Stimulated activated CD4-positive, alpha-beta T cell treated with anti-CD3 and anti-CD28 coated beads, Interleukin-1b, Interleukin-23, amount 100 ng/mL, for 1 hour (primary cell): ENCODE results near the gene CERS6.

ENCODE experiments used
- DNase-seq, 2 donors: peaks; one replicate each; pipeline ENCODE4 v3.0.0-alpha.2; 2020; ENCODE audit warnings: low read depth in 2 of 2

The CERS6 gene

GRCh38 chr2:168697668-168698121, 241.6 kb downstream of the CERS6 start:
- DNase-seq, result no peak

GRCh38 chr2:168698969-168699368, 242.9 kb downstream of the CERS6 start:
- no peak for DNase-seq

DNA sequence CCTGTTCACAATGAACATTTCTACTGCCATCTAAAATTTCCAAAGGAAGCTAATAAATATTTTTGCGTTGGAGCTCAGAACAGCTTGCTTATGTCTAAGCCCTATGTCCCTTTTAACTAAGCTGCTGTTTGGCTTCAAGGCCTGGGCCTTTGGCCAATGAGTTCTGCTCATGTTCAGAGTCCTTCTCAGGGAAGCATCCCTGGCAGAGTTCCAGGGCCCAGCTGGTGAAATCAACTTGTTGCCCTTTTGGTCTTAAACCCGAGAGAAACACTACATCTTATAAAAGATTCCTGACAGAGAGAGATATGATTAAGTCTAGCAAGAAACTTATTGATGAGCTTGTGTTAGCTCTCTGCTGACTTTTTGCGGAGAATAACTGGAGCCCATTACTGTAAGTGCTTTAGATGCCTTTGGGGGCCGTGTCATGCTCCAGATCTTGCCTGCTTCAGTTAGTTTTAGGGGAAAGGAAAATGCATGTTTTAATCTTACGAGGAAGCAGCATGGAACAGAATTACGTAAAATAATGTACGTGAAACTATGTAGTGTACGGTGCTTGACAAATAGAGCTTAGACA, 243.9 kb downstream of the CERS6 start:
- DNase-seq, result no peak

GRCh38 chr2:168700615-168701245, 244.7 kb downstream of the CERS6 start:
- DNase-seq, result no peak

DNA sequence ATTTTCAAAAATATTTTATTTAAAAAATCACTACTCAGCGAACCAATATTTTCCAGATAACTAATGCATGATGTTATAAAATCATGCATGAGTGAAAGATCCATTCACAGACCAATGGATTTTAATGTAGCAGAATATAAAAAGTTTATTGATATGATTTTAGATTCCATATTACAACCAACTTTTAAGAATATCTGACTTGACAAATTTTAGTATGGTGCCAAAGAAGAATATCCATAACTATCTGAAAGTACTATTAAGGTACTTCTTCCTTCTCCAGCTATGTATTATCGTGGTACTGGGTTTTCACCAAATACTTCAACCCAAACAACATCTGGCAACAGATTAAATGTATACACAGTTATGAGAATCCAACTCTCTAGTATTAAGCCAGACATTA, 246.5 kb downstream of the CERS6 start:
- DNase-seq, result no peak

DNA sequence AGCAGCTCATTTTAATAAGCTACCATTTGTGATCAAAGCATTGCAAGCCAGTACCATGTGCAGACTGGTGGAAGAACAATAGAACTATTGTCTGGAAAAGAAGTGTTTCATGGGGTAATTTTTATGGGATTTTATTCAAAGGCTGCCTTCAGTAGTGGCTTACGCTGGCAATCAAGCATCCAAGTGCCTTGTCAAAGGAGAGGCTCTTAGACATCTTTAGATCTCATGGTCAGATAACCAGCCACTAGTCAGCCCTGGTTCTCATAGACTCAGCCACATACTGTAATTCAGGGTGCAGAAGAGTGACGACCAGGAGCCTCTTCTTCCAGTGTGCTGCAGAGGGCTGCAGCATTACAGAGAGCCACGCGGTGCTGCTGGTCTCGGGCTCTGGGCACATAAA, 247.9 kb downstream of the CERS6 start:
- no peak for DNase-seq

GRCh38 chr2:168705534-168706470, 249.7 kb downstream of the CERS6 start:
- no peak for DNase-seq

- DNase-seq, result no peak
These were observed 250.7 kb downstream of the CERS6 start for GRCh38 chr2:168706806-168707205.

DNA sequence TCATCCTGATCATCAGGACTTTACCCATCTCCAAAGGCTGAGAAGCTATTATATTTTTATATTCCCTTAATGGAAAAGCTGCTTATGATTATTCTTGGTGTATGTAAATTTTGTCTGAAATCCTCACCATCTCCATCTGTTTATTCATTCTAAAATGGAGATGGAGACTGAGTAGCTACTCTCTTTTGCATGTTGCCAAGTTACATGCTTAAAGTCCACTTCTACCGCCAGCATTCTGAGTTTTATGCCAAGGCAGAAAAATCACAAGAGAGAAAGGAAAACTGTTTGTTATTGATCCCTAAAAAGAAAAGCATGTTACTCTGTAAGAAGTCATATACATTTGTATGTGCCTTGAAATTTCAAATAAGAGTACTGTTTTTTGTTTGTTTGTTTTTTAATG, 252.0 kb downstream of the CERS6 start:
- DNase-seq, result no peak

- DNase-seq, result no peak
These were observed 254.8 kb downstream of the CERS6 start for GRCh38 chr2:168710754-168711467.

- DNase-seq, result no peak
These were observed 256.0 kb downstream of the CERS6 start for GRCh38 chr2:168712053-168712452.

GRCh38 chr2:168713325-168713724, 257.3 kb downstream of the CERS6 start:
- no peak for DNase-seq

DNA sequence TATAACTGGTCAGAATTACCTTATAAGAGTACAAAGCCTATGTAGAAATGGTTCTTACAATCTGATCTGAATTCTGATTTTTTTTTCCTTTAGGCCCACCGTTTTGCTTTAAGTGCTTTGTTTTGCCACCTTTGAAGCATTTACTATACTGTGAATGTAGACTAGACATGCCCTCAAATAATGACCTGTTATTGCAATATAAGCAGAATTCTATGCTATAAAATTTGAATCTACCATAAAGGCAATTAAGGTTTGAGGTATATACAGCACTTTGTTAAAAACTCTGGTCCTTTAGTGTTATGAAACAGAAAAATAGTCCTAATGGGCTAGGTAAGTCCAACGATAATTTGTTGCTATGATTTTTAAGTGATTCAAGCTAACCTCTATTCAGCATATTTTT, 259.8 kb downstream of the CERS6 start:
- DNase-seq, result no peak

GRCh38 chr2:168716839-168717238, 260.8 kb downstream of the CERS6 start:
- DNase-seq, result no peak

DNA sequence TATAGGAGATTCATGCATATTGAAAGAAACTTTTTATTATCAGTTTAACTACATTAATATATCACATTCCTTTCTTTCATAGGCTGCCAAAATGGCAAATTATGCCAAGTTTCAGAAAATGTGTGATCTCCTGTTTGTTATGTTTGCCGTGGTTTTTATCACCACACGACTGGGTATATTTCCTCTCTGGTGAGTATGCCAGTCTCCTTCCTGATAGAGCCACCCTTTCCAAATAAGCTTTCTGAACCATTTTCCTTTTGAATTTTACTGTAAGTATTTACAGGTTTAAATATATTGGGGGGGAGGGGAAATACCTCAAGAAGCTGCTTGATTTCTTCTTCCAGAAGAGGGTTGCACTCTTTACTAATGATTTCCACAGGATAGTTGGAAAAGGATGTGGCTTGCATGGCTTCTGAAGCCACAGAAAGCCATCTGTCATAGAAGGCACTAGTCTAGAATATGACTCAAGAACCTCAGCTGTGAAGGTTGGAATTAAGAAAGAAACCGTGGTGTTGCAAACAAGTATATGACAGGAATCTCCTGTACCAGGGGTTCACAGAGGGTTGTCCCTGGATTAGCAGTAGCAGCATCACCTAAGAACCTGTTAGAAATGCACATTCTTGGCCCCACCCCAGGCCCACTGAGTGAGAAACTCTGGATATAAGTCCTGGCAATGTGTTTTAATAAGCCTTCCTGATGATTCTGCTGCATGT, 261.9 kb downstream of the CERS6 start:
- DNase-seq, result no peak

- DNase-seq, result no peak
These were observed 262.6 kb downstream of the CERS6 start for GRCh38 chr2:168718622-168719021.

DNA sequence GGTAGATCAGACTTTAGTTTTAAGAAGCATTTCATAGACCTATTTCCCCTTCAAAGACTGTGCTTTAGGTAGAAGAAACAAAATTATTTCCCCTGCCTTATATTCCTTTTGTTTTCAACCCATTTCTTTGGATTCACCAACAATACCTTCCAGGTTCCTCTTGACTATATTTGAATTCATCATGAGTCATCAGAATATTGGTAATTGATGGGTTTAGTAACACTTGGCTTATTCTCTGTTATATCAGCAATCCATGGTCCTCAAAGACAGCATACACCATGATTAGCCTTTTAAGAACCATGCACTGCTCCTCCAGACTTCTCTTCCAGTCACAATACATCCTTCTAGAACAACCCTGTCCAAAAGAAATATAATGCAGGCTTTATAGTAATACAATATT, 263.4 kb downstream of the CERS6 start:
- no peak for DNase-seq

GRCh38 chr2:168722592-168722991, 266.5 kb downstream of the CERS6 start:
- DNase-seq, result no peak

DNA sequence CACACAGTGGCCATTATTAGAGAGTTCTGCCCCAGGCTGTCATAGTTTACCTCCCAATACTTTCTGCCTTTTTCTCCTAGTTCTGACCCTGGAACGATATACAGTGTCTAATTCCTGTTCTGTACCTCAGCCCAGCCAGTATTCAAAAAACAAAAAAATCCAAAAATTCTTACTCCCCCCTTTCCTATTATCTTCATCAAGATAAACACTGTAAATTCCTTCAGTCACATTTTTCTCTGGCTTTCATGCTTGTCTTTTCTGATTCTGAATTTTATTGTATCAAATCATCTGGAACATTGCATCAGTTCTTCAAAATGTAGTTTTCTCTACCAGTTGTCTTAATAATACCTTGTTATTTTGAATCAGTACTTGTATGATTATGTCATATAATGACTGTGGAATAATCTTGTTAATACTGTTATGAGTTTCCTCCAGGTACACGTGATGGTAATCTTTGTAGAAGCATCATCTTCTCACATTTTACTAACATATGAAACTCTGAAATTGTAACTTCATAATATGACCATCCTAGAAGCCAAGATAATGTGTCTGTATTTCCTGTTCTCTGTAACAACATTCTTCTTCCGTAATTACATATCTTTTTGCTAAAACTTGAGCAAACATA, 267.3 kb downstream of the CERS6 start:
- DNase-seq, result no peak

GRCh38 chr2:168726375-168726774, 270.3 kb downstream of the CERS6 start:
- no peak for DNase-seq

DNA sequence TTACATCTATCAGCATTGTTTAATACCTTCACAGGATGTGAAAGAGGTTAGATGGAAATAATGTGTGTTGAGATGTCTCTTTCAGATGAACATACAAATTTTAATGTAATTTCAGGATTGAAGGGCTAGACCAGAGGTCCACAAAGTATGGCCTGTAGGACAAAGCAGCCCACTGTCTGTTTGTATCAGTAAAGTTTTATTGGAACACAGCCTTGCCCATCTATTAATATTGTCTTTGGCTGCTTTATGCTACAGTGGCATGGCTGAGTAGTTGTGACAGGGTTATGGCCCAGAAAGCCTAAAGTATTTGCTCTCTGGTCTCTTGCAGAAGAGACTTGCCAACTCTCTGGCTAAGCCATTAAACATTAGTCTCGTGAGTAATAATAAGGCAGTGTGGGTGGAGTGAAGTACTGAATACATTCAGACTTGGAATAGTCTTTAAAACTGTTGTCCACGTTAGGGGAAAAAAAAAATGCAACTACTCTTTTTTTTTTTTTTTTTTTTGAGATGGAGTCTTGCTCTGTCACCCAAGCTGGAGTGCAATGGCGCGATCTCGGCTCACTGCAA, 271.9 kb downstream of the CERS6 start:
- DNase-seq, result no peak
